HCT116 (cell line): ENCODE measurements around the gene FBXO8. TPM values are rescaled to one million over a fixed set of nuclear protein-coding genes. Genes with fewer than 3 reads are reported as not detected.

Experiments
- ATAC-seq: fragments of 200-7000 bp; cut with Tn5 transposase; 2 replicates; pipeline ENCODE4 v1.9.1; 2020; ENCODE audit warnings: mild to moderate bottlenecking, moderate library complexity
- BruUV-seq: library from RNA; stranded (reverse); fragments of 400-500 nt; replicated peaks from 2 replicates; lab custom pipeline; 2021; lab: Mats Ljungman, UMichigan
- CTCF ChIA-PET: fragments of 300-600 bp; sonication (Branson Sonifier 250); formaldehyde crosslinking; loops from one replicate; lab custom pipeline; 2021; ENCODE audit warnings: antibody characterized with exemption; lab: Charles Lee
- POLR2A ChIA-PET: fragments of 300-600, 350-600 bp; sonication (Branson Sonifier 250); formaldehyde crosslinking; loops from one replicate; lab custom pipeline; 2021; ENCODE audit warnings: antibody characterized with exemption; lab: Charles Lee
- RAD21 ChIA-PET, 2 experiments: fragments of 300-600 bp; sonication (Branson Sonifier 250); formaldehyde crosslinking; loops; one replicate each; lab custom pipeline; 2023; ENCODE audit warnings: low total read pairs in 2 of 2; ENCODE audit not compliant: uncharacterized antibody in 2 of 2, unreplicated experiment in 2 of 2, low non-redundant PET in 1 of 2; lab: Charles Lee
- DNase-seq: peaks from one replicate; pipeline ENCODE4 v3.0.0-alpha.2; 2010; ENCODE audit warnings: low read depth, low spot score
- H2AFZ ChIP-seq: fragments of 200-600 bp; shearing (Covaris generic), sonication (generic); 2 replicates; pipeline ENCODE4 v1.6.1; 2017; ENCODE audit warnings: low read depth, mixed run types, mixed read lengths, antibody characterized with exemption, low read length; ENCODE audit not compliant: poor library complexity, severe bottlenecking
- H3K27ac ChIP-seq: 2 replicates; pipeline ENCODE4 v1.5.1; 2012; ENCODE audit warnings: low read depth, low read length
- H3K27me3 ChIP-seq: fragments of 200-600 bp; sonication (generic); 2 replicates; pipeline ENCODE4 v1.6.1; 2016; ENCODE audit warnings: mixed run types, low read length, mixed read lengths; ENCODE audit not compliant: insufficient read depth
- H3K36me3 ChIP-seq, 2 experiments: fragments of 200-500 bp in 1 of 2; fragments of 200-600 bp in 1 of 2; sonication (Bioruptor generic) in 1 of 2; sonication (generic) in 1 of 2; 2 replicates each; pipeline versions ENCODE4 v1.5.1 to v1.6.1; 2014 to 2016; ENCODE audit warnings: low read length in 2 of 2, inconsistent platforms in 1 of 2, mixed read lengths in 1 of 2, mixed run types in 1 of 2; ENCODE audit not compliant: insufficient read depth in 2 of 2, control insufficient read depth in 1 of 2
- H3K4me1 ChIP-seq, 2 experiments: fragments of 200-600 bp in 1 of 2; sonication (generic) in 1 of 2; 2 replicates each; pipeline versions ENCODE4 v1.5.1 to v1.6.1; 2012 to 2017; ENCODE audit warnings: low read length in 2 of 2, inconsistent platforms in 1 of 2, mild to moderate bottlenecking in 1 of 2, mixed read lengths in 1 of 2, mixed run types in 1 of 2, moderate library complexity in 1 of 2; ENCODE audit not compliant: insufficient read depth in 2 of 2, control insufficient read depth in 1 of 2
- H3K4me2 ChIP-seq: fragments of 200-600 bp; sonication (generic); 2 replicates; pipeline ENCODE4 v1.6.1; 2017; ENCODE audit warnings: mixed run types, low read length, mixed read lengths
- H3K4me3 ChIP-seq, 2 experiments: fragments of 200-600 bp in 1 of 2; sonication (generic) in 1 of 2; replicated peaks in 1 of 2; 2 replicates each; pipeline ENCODE4 v1.5.1; 2011 to 2016; ENCODE audit warnings: low read length in 2 of 2, control low read depth in 1 of 2, low read depth in 1 of 2, mild to moderate bottlenecking in 1 of 2, mixed read lengths in 1 of 2, mixed run types in 1 of 2
- H3K79me2 ChIP-seq: fragments of 200-600 bp; sonication (generic); 2 replicates; pipeline ENCODE4 v1.6.1; 2017; ENCODE audit warnings: mild to moderate bottlenecking, mixed run types, low read length, moderate library complexity, mixed read lengths; ENCODE audit not compliant: insufficient read depth
- H3K9ac ChIP-seq: fragments of 200-600 bp; sonication (generic); 2 replicates; pipeline ENCODE4 v1.6.1; 2016; ENCODE audit warnings: low read length, mixed read lengths
- H3K9me2 ChIP-seq: fragments of 200-600 bp; sonication (generic), shearing (Covaris generic); 2 replicates; pipeline ENCODE4 v1.6.1; 2017; ENCODE audit warnings: mixed run types, mild to moderate bottlenecking, moderate library complexity; ENCODE audit not compliant: insufficient read depth
- H3K9me3 ChIP-seq, 2 experiments: fragments of 200-500 bp in 1 of 2; fragments of 200-600 bp in 1 of 2; sonication (Bioruptor generic) in 1 of 2; sonication (generic) in 1 of 2; 2 replicates each; pipeline ENCODE4 v1.6.1; 2014 to 2017; ENCODE audit warnings: low read length in 2 of 2, mixed read lengths in 2 of 2, inconsistent platforms in 1 of 2, low read depth in 1 of 2, mild to moderate bottlenecking in 1 of 2, mixed run types in 1 of 2, moderate library complexity in 1 of 2; ENCODE audit not compliant: control insufficient read depth in 1 of 2, insufficient read depth in 1 of 2
- H4K20me1 ChIP-seq: fragments of 200-600 bp; sonication (generic), shearing (Covaris generic); 2 replicates; pipeline ENCODE4 v1.6.1; 2017; ENCODE audit warnings: mixed run types, mild to moderate bottlenecking, moderate library complexity; ENCODE audit not compliant: insufficient read depth
- CEBPB ChIP-seq: IDR thresholded peaks from 2 replicates; pipeline ENCODE4 v1.6.1; 2012; ENCODE audit warnings: low read depth
- ELF1 ChIP-seq: IDR thresholded peaks from 2 replicates; pipeline ENCODE4 v1.6.1; 2012; ENCODE audit warnings: low read depth, borderline replicate concordance
- EZH2 ChIP-seq: fragments of 200-600 bp; sonication (generic); IDR thresholded peaks from 2 replicates; pipeline ENCODE4 v1.6.1; 2017; ENCODE audit warnings: antibody characterized with exemption, mixed run types
- POLR2AphosphoS5 ChIP-seq: IDR thresholded peaks from 2 replicates; pipeline ENCODE4 v1.6.1; 2011; ENCODE audit warnings: mild to moderate bottlenecking, low read depth, low read length, moderate library complexity
- RAD21 ChIP-seq: IDR thresholded peaks from 2 replicates; pipeline ENCODE4 v1.6.1; 2012; ENCODE audit warnings: low read depth, mild to moderate bottlenecking
- YY1 ChIP-seq: IDR thresholded peaks from 2 replicates; pipeline ENCODE4 v1.6.1; 2011; ENCODE audit warnings: low read length, low read depth, moderate library complexity, mild to moderate bottlenecking; ENCODE audit not compliant: insufficient replicate concordance; ENCODE audit errors: extremely low read depth
- ZBTB33 ChIP-seq: IDR thresholded peaks from 2 replicates; pipeline ENCODE4 v1.6.1; 2011; ENCODE audit warnings: mild to moderate bottlenecking, low read length, moderate library complexity; ENCODE audit not compliant: insufficient replicate concordance; ENCODE audit errors: extremely low read depth
- ZFX ChIP-seq: fragments of 450-650 bp; IDR thresholded peaks from 2 replicates; pipeline ENCODE4 v1.6.1; 2017
- ZNF274 ChIP-seq: fragments of 200-500 bp; sonication (Bioruptor generic); IDR thresholded peaks from 2 replicates; pipeline ENCODE4 v1.6.1; 2014; ENCODE audit warnings: mild to moderate bottlenecking, low read depth, low read length, inconsistent platforms
- intact Hi-C: fragments of 100-400 bp; cut with micrococcal nuclease; formaldehyde crosslinking; loops from 2 replicates; pipeline ENCODE4 v1.10.0; 2022
- total RNA-seq: library from RNA; stranded (reverse); gene quantifications from one replicate; pipeline ENCODE4 v1.2.1, GENCODE V29; 2021; ENCODE audit not compliant: unreplicated experiment

FBXO8 gene
- total RNA-seq, 1 experiment from 2014 or later: 13.0 TPM

GRCh38 chr4:174192943-174193342, 90.5 kb downstream of the FBXO8 start:
- ATAC-seq: no peak
- Histone ChIP-seq H3K9me2 (no peaks in the 10 kb centered on the region), H3K27ac (no peak overlapping the region), H3K4me2 (no peak overlapping the region), H3K9me3 (no peaks in the 10 kb centered on the region), H3K79me2 (no peaks in the 10 kb centered on the region), H3K4me3 (no peak overlapping the region), H3K4me1 (no peaks in the 10 kb centered on the region), H4K20me1 (no peaks in the 10 kb centered on the region), H3K9ac (no peak overlapping the region), H3K36me3 (no peaks in the 10 kb centered on the region), H2AFZ (no peak overlapping the region), H3K27me3 (peaks cover 19% of the 10 kb centered on the region)
- BruUV-seq: no TSS peak
- ChIA-PET POLR2A (no interaction called here), CTCF (no interaction called here), RAD21 (no interaction called here)
- intact Hi-C loops: no loop called here
- no peak for DNase-seq
- TF ChIP-seq ZBTB33 (no peak), POLR2AphosphoS5 (no peak), YY1 (no peak), ELF1 (no peak), EZH2 (no peak), ZFX (no peak), RAD21 (no peak)

- Histone ChIP-seq H3K4me2 (no peak overlapping the region), H3K27ac (no peak overlapping the region), H4K20me1 (no peaks in the 10 kb centered on the region), H3K36me3 (no peaks in the 10 kb centered on the region), H3K9me2 (no peaks in the 10 kb centered on the region), H2AFZ (no peak overlapping the region), H3K9me3 (no peaks in the 10 kb centered on the region), H3K27me3 (peaks cover 19% of the 10 kb centered on the region), H3K79me2 (no peaks in the 10 kb centered on the region), H3K4me1 (no peaks in the 10 kb centered on the region), H3K4me3 (no peak overlapping the region), H3K9ac (no peak overlapping the region)
- intact Hi-C loops: no loop called here
- CTCF ChIA-PET: no interaction called here
- ATAC-seq (no peak), DNase-seq (no peak)
- no peak for TF ChIP-seq ZNF274
- TF ChIP-seq CEBPB: no peak
- no peak for TF ChIP-seq RAD21
- POLR2A ChIA-PET: no interaction called here
- BruUV-seq: no TSS peak
- RAD21 ChIA-PET: no interaction called here
Measured at GRCh38 chr4:174190832-174191500, 92.5 kb downstream of the FBXO8 start.
